ENCODE data around the gene S100A12.

The S100A12 gene

DNA sequence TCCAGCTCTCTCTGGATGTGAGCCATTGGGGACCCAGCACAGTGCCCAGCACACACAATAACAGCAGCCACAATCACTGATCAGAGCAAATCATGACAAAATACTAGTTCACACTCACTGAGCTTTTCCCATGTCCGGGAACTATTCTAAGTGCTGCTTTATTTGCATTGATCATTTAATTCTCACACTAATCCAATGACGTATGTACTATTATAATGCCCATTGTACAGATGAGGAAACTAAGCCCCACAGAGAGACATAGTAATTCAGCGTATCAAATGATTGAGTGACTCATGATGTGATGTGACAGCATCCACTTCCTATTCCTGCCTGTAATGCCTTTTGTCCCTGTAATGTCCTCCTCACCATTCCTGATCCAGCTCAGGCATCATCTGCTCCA is 17.4 kb upstream of the S100A12 start:
- Histone ChIP-seq H4K91ac (ENCODE audit: low read length) (no peak overlapping the region), H3K4ac (ENCODE audit: low read depth in 1 of 2, low read length in 2 of 2) (no peak overlapping the region), H2BK12ac (ENCODE audit: low read length in 2 of 2) (no peak overlapping the region), H3K4me1 (ENCODE audit: control insufficient read depth, insufficient read depth, low read depth, low read length) (no peaks in the 10 kb centered on the region), H2AK5ac (ENCODE audit: low read length, severe bottlenecking) (no peak overlapping the region), H3K9me3 (ENCODE audit: control insufficient read depth, low read length) (no peaks in the 10 kb centered on the region), H3K14ac (ENCODE audit: low read length in 2 of 2) (no peak overlapping the region), H2BK5ac (ENCODE audit: low read depth, low read length, poor library complexity, severe bottlenecking) (no peak overlapping the region), H3K18ac (ENCODE audit: low read depth in 1 of 2, low read length in 2 of 2) (no peak overlapping the region), H3K27ac (ENCODE audit: low read length, poor library complexity, severe bottlenecking) (no peak overlapping the region), H3K23ac (ENCODE audit: low read length in 2 of 2) (no peak overlapping the region), H3K9ac (ENCODE audit: low read length) (no peak overlapping the region), H3K36me3 (ENCODE audit: control insufficient read depth in 1 of 2, insufficient read depth in 2 of 2, low read depth in 1 of 2, low read length in 2 of 2) (no peaks in the 10 kb centered on the region), H3K27me3 (ENCODE audit: control insufficient read depth in 1 of 2, insufficient read depth in 1 of 2, low read length in 2 of 2) (peaks cover 12 to 89% of the 10 kb centered on the region in 2 experiments), H4K8ac (ENCODE audit: low read length) (no peak overlapping the region), H3K4me3 (ENCODE audit: insufficient read depth in 1 of 2, low read depth in 1 of 2, low read length in 2 of 2) (no peak overlapping the region), H2BK120ac (ENCODE audit: low read depth, low read length) (no peak overlapping the region), H3K79me1 (replicated peaks; ENCODE audit: low read length, poor library complexity, severe bottlenecking) (no peaks in the 10 kb centered on the region), H2BK15ac (ENCODE audit: low read depth, poor library complexity, severe bottlenecking) (no peak overlapping the region), H2AFZ (ENCODE audit: low read depth, low read length) (no peak overlapping the region), H3K4me2 (ENCODE audit: low read length, poor library complexity, severe bottlenecking) (no peak overlapping the region)
- DNase-seq: no peak
- WGBS: 92% methylated on average over 3 of the region's 3 CpGs

DNA sequence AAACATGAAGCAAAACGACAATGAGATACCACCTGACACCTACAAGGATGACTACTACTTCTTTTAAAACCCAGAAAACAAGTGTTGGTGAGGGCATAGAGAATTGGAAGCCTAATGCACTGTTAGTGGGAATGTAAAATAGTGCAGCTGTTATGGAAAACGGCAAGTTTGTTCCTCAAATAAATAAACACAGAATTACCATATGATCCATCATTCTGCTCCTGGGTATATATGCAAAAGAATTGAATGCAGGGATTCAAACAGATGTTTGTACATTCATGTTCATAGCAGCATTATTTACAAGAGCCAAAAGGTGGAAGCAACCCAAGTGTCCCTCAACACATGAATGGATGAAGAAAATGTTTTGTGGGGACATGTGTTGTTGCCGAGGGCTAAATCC is 16.8 kb upstream of the S100A12 start:
- 83% methylated on average over 1 of the region's 3 CpGs for WGBS
- DNase-seq: no peak
- H3K18ac ChIP-seq (ENCODE audit: low read depth in 1 of 2, low read length in 2 of 2): no peak overlapping the region
- H3K14ac ChIP-seq (ENCODE audit: low read length in 2 of 2): no peak overlapping the region
- H3K4ac ChIP-seq (ENCODE audit: low read depth in 1 of 2, low read length in 2 of 2): no peak overlapping the region
- H2BK15ac ChIP-seq (ENCODE audit: low read depth, poor library complexity, severe bottlenecking): no peak overlapping the region
- H2AFZ ChIP-seq (ENCODE audit: low read depth, low read length): no peak overlapping the region
- H3K4me1 ChIP-seq (ENCODE audit: control insufficient read depth, insufficient read depth, low read depth, low read length): no peaks in the 10 kb centered on the region
- no peak overlapping the region for H3K9ac ChIP-seq (ENCODE audit: low read length)
- no peak overlapping the region for H4K91ac ChIP-seq (ENCODE audit: low read length)
- H2BK12ac ChIP-seq (ENCODE audit: low read length in 2 of 2): no peak overlapping the region
- H2BK5ac ChIP-seq (ENCODE audit: low read depth, low read length, poor library complexity, severe bottlenecking): no peak overlapping the region
- no peak overlapping the region for H2BK120ac ChIP-seq (ENCODE audit: low read depth, low read length)
- no peak overlapping the region for H3K4me3 ChIP-seq (ENCODE audit: insufficient read depth in 1 of 2, low read depth in 1 of 2, low read length in 2 of 2)
- no peak overlapping the region for H2AK5ac ChIP-seq (ENCODE audit: low read length, severe bottlenecking)
- peaks cover 12 to 94% of the 10 kb centered on the region in 2 experiments for H3K27me3 ChIP-seq (ENCODE audit: control insufficient read depth in 1 of 2, insufficient read depth in 1 of 2, low read length in 2 of 2)
- no peaks in the 10 kb centered on the region for H3K9me3 ChIP-seq (ENCODE audit: control insufficient read depth, low read length)
- no peaks in the 10 kb centered on the region for H3K79me1 ChIP-seq (replicated peaks; ENCODE audit: low read length, poor library complexity, severe bottlenecking)
- no peaks in the 10 kb centered on the region for H3K36me3 ChIP-seq (ENCODE audit: control insufficient read depth in 1 of 2, insufficient read depth in 2 of 2, low read depth in 1 of 2, low read length in 2 of 2)
- H3K4me2 ChIP-seq (ENCODE audit: low read length, poor library complexity, severe bottlenecking): no peak overlapping the region
- H4K8ac ChIP-seq (ENCODE audit: low read length): no peak overlapping the region
- no peak overlapping the region for H3K27ac ChIP-seq (ENCODE audit: low read length, poor library complexity, severe bottlenecking)
- H3K23ac ChIP-seq (ENCODE audit: low read length in 2 of 2): no peak overlapping the region

DNA sequence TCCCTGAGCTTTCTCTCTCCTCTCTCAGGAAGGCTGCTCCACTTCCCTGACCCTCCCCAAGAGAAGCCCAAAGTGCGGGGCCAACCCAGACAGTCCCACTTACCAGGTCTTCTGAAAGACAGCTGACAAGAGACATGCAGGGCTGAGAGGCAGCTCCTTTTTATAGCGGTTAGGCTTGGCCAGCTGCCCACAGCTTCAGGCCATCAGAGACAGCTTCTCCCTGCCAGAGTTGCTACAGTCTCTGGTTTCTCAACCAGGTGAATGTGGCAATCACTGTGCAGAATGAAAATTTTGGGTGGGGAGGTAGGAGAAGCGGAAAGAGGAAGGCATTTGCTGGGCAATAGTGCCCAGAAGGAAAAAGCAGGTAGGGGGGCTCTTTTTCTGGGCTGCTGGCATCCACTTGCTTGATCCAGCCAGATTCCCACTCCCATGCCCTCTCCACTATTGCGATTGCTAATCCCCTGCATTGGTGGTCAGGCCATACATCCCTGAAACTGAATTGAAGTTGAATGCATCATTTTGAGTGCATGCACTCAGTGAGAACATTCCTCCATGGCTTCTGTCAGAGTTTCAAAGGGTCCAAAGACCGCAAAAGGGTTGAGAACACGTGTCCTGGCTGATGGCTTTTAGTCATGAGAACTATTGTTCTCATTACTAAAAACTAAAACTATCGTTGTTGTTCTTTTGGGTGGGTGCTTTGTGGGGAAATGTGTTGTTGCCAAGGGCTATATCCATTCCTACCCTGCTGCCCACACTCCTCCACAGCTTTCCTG is 15.7 kb upstream of the S100A12 start, which contains the start of gene S100A8:
S100A8 (minus strand) TSS at position 136 of the 773 bp plus-strand sequence. CDS start 538 bp downstream, outside the sequence.
- Histone ChIP-seq H2BK15ac (ENCODE audit: low read depth, poor library complexity, severe bottlenecking) (no peak within 1 kb of the TSS), H4K8ac (ENCODE audit: low read length) (no peak within 1 kb of the TSS), H3K4me2 (ENCODE audit: low read length, poor library complexity, severe bottlenecking) (no peak within 1 kb of the TSS), H2BK12ac (ENCODE audit: low read length in 2 of 2) (no peak within 1 kb of the TSS), H3K27me3 (ENCODE audit: control insufficient read depth in 1 of 2, insufficient read depth in 1 of 2, low read length in 2 of 2) (peaks cover 12 to 93% of the 10 kb centered on the region in 2 experiments), H4K91ac (ENCODE audit: low read length) (no peak within 1 kb of the TSS), H3K4me1 (ENCODE audit: control insufficient read depth, insufficient read depth, low read depth, low read length) (no peaks in the 10 kb centered on the region), H2AK5ac (ENCODE audit: low read length, severe bottlenecking) (no peak within 1 kb of the TSS), H2AFZ (ENCODE audit: low read depth, low read length) (no peak within 1 kb of the TSS), H3K9me3 (ENCODE audit: control insufficient read depth, low read length) (no peaks in the 10 kb centered on the region), H3K4me3 (ENCODE audit: insufficient read depth in 1 of 2, low read depth in 1 of 2, low read length in 2 of 2) (no peak within 1 kb of the TSS), H3K18ac (ENCODE audit: low read depth in 1 of 2, low read length in 2 of 2) (no peak within 1 kb of the TSS), H2BK5ac (ENCODE audit: low read depth, low read length, poor library complexity, severe bottlenecking) (no peak within 1 kb of the TSS), H3K4ac (ENCODE audit: low read depth in 1 of 2, low read length in 2 of 2) (no peak within 1 kb of the TSS), H3K79me1 (replicated peaks; ENCODE audit: low read length, poor library complexity, severe bottlenecking) (no peaks in the 10 kb centered on the region), H3K36me3 (ENCODE audit: control insufficient read depth in 1 of 2, insufficient read depth in 2 of 2, low read depth in 1 of 2, low read length in 2 of 2) (no peaks in the 10 kb centered on the region), H2BK120ac (ENCODE audit: low read depth, low read length) (no peak within 1 kb of the TSS), H3K23ac (ENCODE audit: low read length in 2 of 2) (no peak within 1 kb of the TSS), H3K27ac (ENCODE audit: low read length, poor library complexity, severe bottlenecking) (no peak within 1 kb of the TSS), H3K14ac (ENCODE audit: low read length in 2 of 2) (no peak within 1 kb of the TSS), H3K9ac (ENCODE audit: low read length) (no peak within 1 kb of the TSS)
- no peak for DNase-seq
- 72% methylated on average over 5 of the region's 7 CpGs for WGBS

DNA sequence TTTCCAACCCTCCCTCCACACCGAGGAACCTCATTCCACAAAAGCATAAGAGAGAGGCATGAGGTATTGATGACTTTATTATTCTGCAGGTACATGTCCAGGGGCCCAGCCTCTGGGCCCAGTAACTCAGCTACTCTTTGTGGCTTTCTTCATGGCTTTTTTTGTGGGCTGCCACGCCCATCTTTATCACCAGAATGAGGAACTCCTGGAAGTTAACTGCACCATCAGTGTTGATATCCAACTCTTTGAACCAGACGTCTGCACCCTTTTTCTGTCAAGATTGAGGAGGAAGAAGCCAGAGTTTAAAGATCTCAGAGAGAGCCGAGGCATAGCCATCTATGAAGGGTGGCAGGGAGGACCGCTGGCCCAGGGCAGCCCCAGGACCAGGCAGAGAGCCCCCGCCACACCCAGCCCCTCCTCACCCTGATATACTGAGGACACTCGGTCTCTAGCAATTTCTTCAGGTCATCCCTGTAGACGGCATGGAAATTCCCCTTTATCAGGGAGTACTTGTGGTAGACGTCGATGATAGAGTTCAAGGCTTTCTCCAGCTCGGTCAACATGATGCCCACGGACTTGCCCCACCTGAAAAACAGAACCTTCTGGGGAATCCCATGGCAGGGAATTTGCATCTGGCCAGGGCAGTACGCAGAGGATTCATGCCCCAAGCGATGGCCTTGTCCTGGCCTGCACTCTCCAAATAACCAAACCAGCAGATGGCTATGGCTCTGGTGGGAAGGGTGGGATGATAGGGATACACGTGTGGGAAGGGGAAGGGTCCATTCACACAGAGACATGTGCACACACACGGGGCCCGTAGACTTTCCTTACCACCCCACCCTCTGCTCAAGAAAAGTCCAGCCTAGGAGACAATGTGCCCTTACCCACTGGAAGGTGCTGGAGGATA is 14.8 kb upstream of the S100A12 start:
- Histone ChIP-seq H3K18ac (ENCODE audit: low read depth in 1 of 2, low read length in 2 of 2) (no peak overlapping the region), H4K91ac (ENCODE audit: low read length) (no peak overlapping the region), H3K27ac (ENCODE audit: low read length, poor library complexity, severe bottlenecking) (no peak overlapping the region), H3K14ac (ENCODE audit: low read length in 2 of 2) (no peak overlapping the region), H2BK15ac (ENCODE audit: low read depth, poor library complexity, severe bottlenecking) (no peak overlapping the region), H3K27me3 (ENCODE audit: control insufficient read depth in 1 of 2, insufficient read depth in 1 of 2, low read length in 2 of 2) (peaks cover 5 to 92% of the 10 kb centered on the region in 2 experiments), H3K4ac (ENCODE audit: low read depth in 1 of 2, low read length in 2 of 2) (no peak overlapping the region), H2BK120ac (ENCODE audit: low read depth, low read length) (no peak overlapping the region), H2BK12ac (ENCODE audit: low read length in 2 of 2) (no peak overlapping the region), H2AFZ (ENCODE audit: low read depth, low read length) (no peak overlapping the region), H3K36me3 (ENCODE audit: control insufficient read depth in 1 of 2, insufficient read depth in 2 of 2, low read depth in 1 of 2, low read length in 2 of 2) (no peaks in the 10 kb centered on the region), H3K4me2 (ENCODE audit: low read length, poor library complexity, severe bottlenecking) (no peak overlapping the region), H3K9me3 (ENCODE audit: control insufficient read depth, low read length) (no peaks in the 10 kb centered on the region), H2AK5ac (ENCODE audit: low read length, severe bottlenecking) (no peak overlapping the region), H4K8ac (ENCODE audit: low read length) (no peak overlapping the region), H3K23ac (ENCODE audit: low read length in 2 of 2) (no peak overlapping the region), H3K79me1 (replicated peaks; ENCODE audit: low read length, poor library complexity, severe bottlenecking) (no peaks in the 10 kb centered on the region), H3K9ac (ENCODE audit: low read length) (no peak overlapping the region), H3K4me1 (ENCODE audit: control insufficient read depth, insufficient read depth, low read depth, low read length) (no peaks in the 10 kb centered on the region), H2BK5ac (ENCODE audit: low read depth, low read length, poor library complexity, severe bottlenecking) (no peak overlapping the region), H3K4me3 (ENCODE audit: insufficient read depth in 1 of 2, low read depth in 1 of 2, low read length in 2 of 2) (no peak overlapping the region)
- 75% methylated on average over 14 of the region's 17 CpGs for WGBS
- DNase-seq: no peak

Data from mesenchymal stem cell (in vitro differentiated cells and primary cell).